ENCODE measurements around the gene CARS1. TPM values are rescaled to one million over a fixed set of nuclear protein-coding genes. Genes with fewer than 3 reads are reported as not detected.

CARS1 gene
- total RNA-seq, 4 donors from 2014 or later = 38.1 to 66.5 (median 40.9) TPM

DNA sequence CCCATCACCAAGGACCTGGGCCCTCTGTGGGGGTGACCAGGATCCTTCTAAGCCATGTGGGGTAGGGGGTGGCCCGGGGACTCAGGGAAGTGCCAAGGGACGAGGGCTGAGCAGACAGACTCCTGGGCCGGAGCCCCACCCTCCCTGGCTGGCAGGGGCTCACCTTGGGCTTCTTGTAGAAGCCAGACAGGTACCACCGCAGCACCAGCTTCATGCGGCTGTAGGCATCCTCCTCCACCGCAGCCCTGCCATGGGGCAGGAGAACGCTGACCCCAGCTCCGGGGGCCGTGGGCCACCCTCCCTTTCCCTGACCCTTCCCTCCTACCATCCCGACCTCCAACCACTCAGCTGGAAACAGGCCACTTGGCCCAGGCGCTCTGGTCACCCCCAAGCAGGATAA, 45.9 kb upstream of the CARS1 start:
- H3K9me3 ChIP-seq = no peaks in the 10 kb centered on the region
- peaks cover 79% of the 10 kb centered on the region for H3K36me3 ChIP-seq
- H3K4me3 ChIP-seq = no peak overlapping the region
- TF ChIP-seq POLR2AphosphoS5 (IDR thresholded peaks at IDR 0.05) (no peak), EP300 (IDR thresholded peaks at IDR 0.05) (no peak), POLR2A (IDR thresholded peaks at IDR 0.05) (no peak)
- TF ChIP-seq, protein P1, sequence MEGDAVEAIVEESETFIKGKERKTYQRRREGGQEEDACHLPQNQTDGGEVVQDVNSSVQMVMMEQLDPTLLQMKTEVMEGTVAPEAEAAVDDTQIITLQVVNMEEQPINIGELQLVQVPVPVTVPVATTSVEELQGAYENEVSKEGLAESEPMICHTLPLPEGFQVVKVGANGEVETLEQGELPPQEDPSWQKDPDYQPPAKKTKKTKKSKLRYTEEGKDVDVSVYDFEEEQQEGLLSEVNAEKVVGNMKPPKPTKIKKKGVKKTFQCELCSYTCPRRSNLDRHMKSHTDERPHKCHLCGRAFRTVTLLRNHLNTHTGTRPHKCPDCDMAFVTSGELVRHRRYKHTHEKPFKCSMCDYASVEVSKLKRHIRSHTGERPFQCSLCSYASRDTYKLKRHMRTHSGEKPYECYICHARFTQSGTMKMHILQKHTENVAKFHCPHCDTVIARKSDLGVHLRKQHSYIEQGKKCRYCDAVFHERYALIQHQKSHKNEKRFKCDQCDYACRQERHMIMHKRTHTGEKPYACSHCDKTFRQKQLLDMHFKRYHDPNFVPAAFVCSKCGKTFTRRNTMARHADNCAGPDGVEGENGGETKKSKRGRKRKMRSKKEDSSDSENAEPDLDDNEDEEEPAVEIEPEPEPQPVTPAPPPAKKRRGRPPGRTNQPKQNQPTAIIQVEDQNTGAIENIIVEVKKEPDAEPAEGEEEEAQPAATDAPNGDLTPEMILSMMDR (IDR thresholded peaks at IDR 0.05) = no peak
- no peak overlapping the region for H3K27ac ChIP-seq
- DNase-seq (ENCODE audit: low spot score in 2 of 2) = peak; percentile 61 to 76
- H3K4me1 ChIP-seq = no peaks in the 10 kb centered on the region
- WGBS = 62% methylated on average over 6 of the region's 11 CpGs
- no peaks in the 10 kb centered on the region for H3K27me3 ChIP-seq

DNA sequence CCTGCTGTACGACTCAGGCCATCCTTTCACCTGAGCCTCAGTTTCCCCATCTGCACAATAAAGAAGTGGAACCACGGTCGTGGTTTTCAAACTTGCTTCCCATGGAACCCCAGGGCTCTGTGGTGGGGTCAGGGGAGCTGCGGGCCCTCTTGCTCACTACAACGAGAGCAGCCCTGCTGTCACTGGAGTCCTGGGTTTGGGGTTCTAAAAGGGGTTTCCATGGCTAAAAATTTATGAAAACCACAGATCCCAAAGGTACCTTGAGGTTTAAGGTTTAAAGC, 45.4 kb upstream of the CARS1 start:
- TF ChIP-seq POLR2A (IDR thresholded peaks at IDR 0.05) (no peak), EP300 (IDR thresholded peaks at IDR 0.05) (no peak), POLR2AphosphoS5 (IDR thresholded peaks at IDR 0.05) (no peak)
- TF ChIP-seq, protein P1 (IDR thresholded peaks at IDR 0.05) = no peak
- peak; percentile 31 to 44 for DNase-seq (ENCODE audit: low spot score in 2 of 2)
- peaks cover 74% of the 10 kb centered on the region for H3K36me3 ChIP-seq

DNA sequence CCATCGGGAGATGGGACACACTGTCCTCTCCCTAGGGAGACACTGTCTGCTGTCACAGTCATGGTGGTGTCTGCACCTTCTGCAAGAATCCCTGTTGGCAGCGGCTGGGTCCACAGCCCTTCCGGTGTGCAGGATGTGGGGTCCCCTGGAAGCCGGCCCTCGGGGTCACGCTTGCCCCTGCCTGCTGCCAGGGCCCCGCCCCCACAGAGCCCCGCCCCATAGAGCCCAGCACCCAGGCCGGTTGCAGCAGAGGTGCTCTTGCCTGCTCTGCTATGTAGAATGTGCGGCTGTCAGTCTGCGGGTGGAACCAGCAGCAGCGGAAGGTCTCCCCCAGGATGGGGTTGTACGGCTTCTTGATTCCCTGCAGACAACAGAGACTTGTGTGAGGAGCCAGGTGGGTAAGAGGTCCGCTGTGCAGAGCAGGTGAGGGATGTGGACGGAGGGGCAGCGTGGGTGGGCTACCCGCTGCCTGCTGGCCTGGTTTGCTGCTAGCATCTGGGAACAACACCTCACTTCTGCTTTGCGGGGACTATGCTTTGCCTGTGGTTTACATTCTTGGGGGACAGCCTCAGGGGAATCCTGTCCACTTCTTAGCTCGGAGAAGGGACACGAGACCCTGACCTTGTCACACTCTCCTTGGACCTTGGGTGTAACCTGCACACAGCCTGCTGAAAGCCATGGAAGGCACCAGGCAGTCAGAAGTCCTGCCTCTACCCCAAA, 44.9 kb upstream of the CARS1 start:
- TF ChIP-seq EP300 (IDR thresholded peaks at IDR 0.05) (no peak), POLR2A (IDR thresholded peaks at IDR 0.05) (no peak), POLR2AphosphoS5 (IDR thresholded peaks at IDR 0.05) (no peak)
- TF ChIP-seq, protein P1 (IDR thresholded peaks at IDR 0.05) = no peak
- no peaks in the 10 kb centered on the region for H3K9me3 ChIP-seq
- DNase-seq (ENCODE audit: low spot score in 2 of 2) = peak; percentile 62 to 67
- H3K4me1 ChIP-seq = no peaks in the 10 kb centered on the region
- WGBS = no CpG with 5 or more reads among the region's 20 CpGs
- peaks cover 71% of the 10 kb centered on the region for H3K36me3 ChIP-seq
- no peak overlapping the region for H3K27ac ChIP-seq
- H3K27me3 ChIP-seq = no peaks in the 10 kb centered on the region
- no peak overlapping the region for H3K4me3 ChIP-seq

More for the DNA sequence above, 45.4 kb upstream of the CARS1 start:
- no peaks in the 10 kb centered on the region for H3K9me3 ChIP-seq
- H3K27ac ChIP-seq = no peak overlapping the region
- 87% methylated on average over 5 of the region's 5 CpGs for WGBS
- H3K27me3 ChIP-seq = no peaks in the 10 kb centered on the region
- H3K4me1 ChIP-seq = no peaks in the 10 kb centered on the region
- H3K4me3 ChIP-seq = no peak overlapping the region

DNA sequence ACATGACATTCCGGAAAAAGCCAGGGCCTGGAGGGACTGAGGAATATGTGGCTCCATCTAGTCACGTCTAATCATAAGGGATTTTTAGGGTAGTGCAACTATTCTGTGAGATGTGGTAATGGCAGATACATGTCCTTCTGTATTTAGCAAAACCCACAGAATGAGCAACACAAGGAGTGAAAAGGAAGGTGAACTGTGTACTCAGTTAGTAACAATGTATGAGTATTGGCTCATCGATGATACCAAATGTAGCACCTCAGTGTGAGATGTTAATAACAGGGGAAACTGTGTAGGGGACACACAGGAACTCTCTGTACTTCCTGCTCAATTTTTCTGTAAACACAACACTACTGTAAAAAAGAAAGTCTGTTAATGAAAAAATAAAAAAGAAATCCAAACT, 42.0 kb upstream of the CARS1 start:
- 81% methylated on average over 3 of the region's 3 CpGs for WGBS
- H3K4me1 ChIP-seq = peaks cover 10% of the 10 kb centered on the region
- peak in 1 of 2 donors; percentile 49 for DNase-seq (ENCODE audit: low spot score in 2 of 2)
- H3K36me3 ChIP-seq = peaks cover 56% of the 10 kb centered on the region
- H3K27me3 ChIP-seq = no peaks in the 10 kb centered on the region
- no peak overlapping the region for H3K4me3 ChIP-seq
- no peak overlapping the region for H3K27ac ChIP-seq
- TF ChIP-seq, protein P1 (IDR thresholded peaks at IDR 0.05) = no peak
- TF ChIP-seq EP300 (IDR thresholded peaks at IDR 0.05) (no peak), POLR2AphosphoS5 (IDR thresholded peaks at IDR 0.05) (no peak), POLR2A (IDR thresholded peaks at IDR 0.05) (no peak)
- no peaks in the 10 kb centered on the region for H3K9me3 ChIP-seq

GRCh38 chr11:3096909-3097530, 39.8 kb upstream of the CARS1 start:
- H3K4me3 ChIP-seq = no peak overlapping the region
- H3K27me3 ChIP-seq = no peaks in the 10 kb centered on the region
- H3K27ac ChIP-seq = no peak overlapping the region
- DNase-seq (ENCODE audit: low spot score in 2 of 2) = peak in 1 of 2 donors; percentile 8
- H3K4me1 ChIP-seq = peaks cover 11% of the 10 kb centered on the region
- peaks cover 60% of the 10 kb centered on the region for H3K36me3 ChIP-seq
- 86% methylated on average over 10 of the region's 10 CpGs for WGBS
- TF ChIP-seq, protein P1 (IDR thresholded peaks at IDR 0.05) = no peak
- TF ChIP-seq EP300 (IDR thresholded peaks at IDR 0.05) (no peak), POLR2AphosphoS5 (IDR thresholded peaks at IDR 0.05) (no peak)
- no peaks in the 10 kb centered on the region for H3K9me3 ChIP-seq

All from suprapubic skin (tissue), 4 donors.